ENCODE data around the gene SND1.

- TF ChIP-seq CTCF (IDR thresholded peaks at IDR 0.05) (no peak), POLR2A (IDR thresholded peaks at IDR 0.05) (no peak)
These were observed 183.7 kb downstream of the SND1 start for GRCh38 chr7:127835679-127836078.

Measured in body of pancreas (tissue), 4 donors.